CMK (cell line): ENCODE data around the gene PPT2.
"Not testable (repeated sequence)": the region's sequence is repeated elsewhere in the genome, so short reads cannot be mapped to it uniquely, and the experiment has no call there.

ENCODE experiments used
- DNase-seq: peaks from one replicate; pipeline ENCODE4 v3.0.0-alpha.2; 2010; ENCODE audit warnings: low read depth

Gene PPT2

GRCh38 chr6:32210191-32210601 lies 56.3 kb downstream of the PPT2 start:
- DNase-seq = no peak

GRCh38 chr6:32211432-32211831 lies 57.5 kb downstream of the PPT2 start:
- DNase-seq = not testable (repeated sequence)

GRCh38 chr6:32212076-32212760 lies 58.3 kb downstream of the PPT2 start:
- DNase-seq = no peak
